HepG2 (cell line): ENCODE data around the gene CLASP1. TPM values are rescaled to one million over a fixed set of nuclear protein-coding genes. Genes with fewer than 3 reads are reported as not detected.

Source experiments
- ATAC-seq: fragments of 200-7000 bp; cut with Tn5 transposase; 3 replicates; pipeline ENCODE4 v1.9.1; 2020; ENCODE audit warnings: mild to moderate bottlenecking, moderate library complexity
- BruUV-seq: library from RNA; stranded (reverse); fragments of 400-500 nt; replicated peaks from 2 replicates; lab custom pipeline; 2021; lab: Mats Ljungman, UMichigan
- CTCF ChIA-PET: fragments of 300-600 bp; formaldehyde crosslinking; extraction: SDS; loops from one replicate; lab custom pipeline; 2021; ENCODE audit warnings: low total read pairs, inconsistent platforms, low intra/inter-chr PET ratio; lab: Yijun Ruan, JAX
- POLR2A ChIA-PET: fragments of 350-600 bp; sonication (Branson Sonifier 250); formaldehyde crosslinking; loops from one replicate; lab custom pipeline; 2020; ENCODE audit warnings: antibody characterized with exemption, inconsistent platforms; lab: Yijun Ruan, JAX
- DNase-seq: peaks from one replicate; pipeline ENCODE4 v3.0.0-alpha.2; 2015; ENCODE audit warnings: low spot score
- FAIRE-seq: peaks from 3 replicates; lab custom pipeline; 2011; peaks lifted over from hg19 to GRCh38; lab: Jason Lieb, UNC
- H2AFZ ChIP-seq: one replicate; pipeline ENCODE4 v1.6.1; 2011; ENCODE audit warnings: low read length, inconsistent platforms
- H3K27ac ChIP-seq: fragments of 300-600 bp; 3 replicates; pipeline ENCODE4 v1.8.0; 2011; ENCODE audit warnings: mixed run types, mild to moderate bottlenecking, mixed read lengths, low read length, inconsistent platforms; ENCODE audit not compliant: insufficient read depth; ENCODE audit errors: extremely low read length
- H3K27me3 ChIP-seq, 2 experiments: fragments of 200-600 bp in 1 of 2; 2 replicates in 1 of 2; 3 replicates in 1 of 2; pipeline versions ENCODE4 v1.6.0 to v1.8.0; 2011; ENCODE audit warnings: low read length in 2 of 2, mild to moderate bottlenecking in 2 of 2, moderate library complexity in 2 of 2, inconsistent platforms in 1 of 2; ENCODE audit not compliant: insufficient read depth in 2 of 2, control insufficient read depth in 1 of 2
- H3K36me3 ChIP-seq, 2 experiments: fragments of 200-600 bp in 1 of 2; replicated peaks in 1 of 2; 2 replicates in 1 of 2; 3 replicates in 1 of 2; pipeline versions ENCODE4 v1.5.1 to v1.8.0; 2011; ENCODE audit warnings: low read length in 2 of 2, inconsistent platforms in 1 of 2; ENCODE audit not compliant: insufficient read depth in 2 of 2, control insufficient read depth in 1 of 2
- H3K4me1 ChIP-seq: 2 replicates; pipeline ENCODE4 v1.5.1; 2012; ENCODE audit warnings: low read length, inconsistent platforms; ENCODE audit not compliant: insufficient read depth
- H3K4me2 ChIP-seq: 2 replicates; pipeline ENCODE4 v1.6.0; 2011; ENCODE audit warnings: low read depth, low read length, inconsistent platforms
- H3K4me3 ChIP-seq, 3 experiments: fragments of 200-600 bp in 1 of 3; sonication (generic), shearing (Covaris generic) in 1 of 3; replicated peaks in 1 of 3; 2 replicates each; pipeline ENCODE4 v1.5.1; 2011 to 2016; ENCODE audit warnings: low read length in 3 of 3, inconsistent platforms in 2 of 3, low read depth in 2 of 3, mild to moderate bottlenecking in 2 of 3, control low read depth in 1 of 3, mixed read lengths in 1 of 3; ENCODE audit not compliant: insufficient read depth in 1 of 3
- H3K79me2 ChIP-seq: one replicate; pipeline ENCODE4 v1.6.1; 2011; ENCODE audit warnings: low read length, inconsistent platforms; ENCODE audit not compliant: insufficient read depth
- H3K9ac ChIP-seq: 2 replicates; pipeline ENCODE4 v1.6.0; 2011; ENCODE audit warnings: mild to moderate bottlenecking, low read depth, low read length, inconsistent platforms; ENCODE audit not compliant: insufficient read depth
- H3K9me3 ChIP-seq: 2 replicates; pipeline ENCODE4 v1.5.1; 2012; ENCODE audit warnings: mild to moderate bottlenecking, low read length
- H4K20me1 ChIP-seq: 2 replicates; pipeline ENCODE4 v1.6.0; 2011; ENCODE audit warnings: inconsistent platforms, mild to moderate bottlenecking, low read length, moderate library complexity; ENCODE audit not compliant: insufficient read depth
- KDM5A ChIP-seq: fragments of 200-600 bp; sonication (generic); IDR thresholded peaks from 2 replicates; pipeline ENCODE4 v1.7.0; 2018; ENCODE audit warnings: antibody characterized with exemption, mild to moderate bottlenecking, low read length, borderline replicate concordance
- MAFG ChIP-seq: sonication (generic); formaldehyde crosslinking; IDR thresholded peaks from 2 replicates; pipeline ENCODE4 v1.5.1; 2020; ENCODE audit warnings: mild to moderate bottlenecking, missing genetic modification reagents
- PHF5A ChIP-seq: IDR thresholded peaks from one replicate; pipeline ENCODE4 v1.6.1; 2018; ENCODE audit warnings: low read depth, missing genetic modification reagents; ENCODE audit not compliant: unreplicated experiment
- SIX1 ChIP-seq: sonication (generic); formaldehyde crosslinking; IDR thresholded peaks from 2 replicates; pipeline ENCODE4 v1.4.0; 2020; ENCODE audit warnings: missing genetic modification reagents, borderline replicate concordance
- TBX3 ChIP-seq: fragments of 450-650 bp; IDR thresholded peaks from 2 replicates; pipeline ENCODE4 v1.6.1; 2017; ENCODE audit warnings: antibody characterized with exemption, mild to moderate bottlenecking, inconsistent platforms, borderline replicate concordance
- TCF7L2 ChIP-seq: IDR thresholded peaks from 2 replicates; pipeline ENCODE4 v1.6.1; 2011; ENCODE audit warnings: mild to moderate bottlenecking, low read depth, low read length, moderate library complexity
- ZC3H4 ChIP-seq: sonication (generic); formaldehyde crosslinking; IDR thresholded peaks from 2 replicates; pipeline ENCODE4 v1.4.0; 2020; ENCODE audit warnings: missing genetic modification reagents, borderline replicate concordance
- ZNF557 ChIP-seq: sonication (generic); formaldehyde crosslinking; IDR thresholded peaks from 2 replicates; pipeline ENCODE4 v1.4.0; 2020; ENCODE audit warnings: missing genetic modification reagents
- ZNF562 ChIP-seq: sonication (generic); formaldehyde crosslinking; IDR thresholded peaks from 2 replicates; pipeline ENCODE4 v1.8.0; 2022; ENCODE audit warnings: missing genetic modification reagents, borderline replicate concordance
- ZNF589 ChIP-seq: sonication (generic); formaldehyde crosslinking; conservative IDR thresholded peaks from 2 replicates; pipeline ENCODE4 v1.8.0; 2022; ENCODE audit warnings: mild to moderate bottlenecking, moderate library complexity, missing genetic modification reagents
- WGBS: methylation state at CpG from one replicate; pipeline ENCODE4 v1.1.6; 2017; ENCODE audit warnings: low lambda C conversion rate; 5-methylcytosine and 5-hydroxymethylcytosine counted together
- in situ Hi-C: cut with HindIII; loops from 2 replicates; pipeline ENCODE4 v1.10.0; 2017; ENCODE audit warnings: low pct_unique_long_range_greater_than_20kb; ENCODE audit not compliant: extremely low pct_ligation_motif_present
- intact Hi-C: fragments of 100-400 bp; cut with micrococcal nuclease; formaldehyde crosslinking; loops from one replicate; pipeline ENCODE4 v1.10.0; 2022; ENCODE audit not compliant: unreplicated experiment
- polyA plus RNA-seq, 8 experiments: library from polyadenylated mRNA; depleted of rRNA in 3 of 8; stranded (reverse) in 7 of 8; unstranded in 1 of 8; fragments of >200 nt; fragmentation: Illumina TruSeq in 4 of 8; extraction: Trizol in 4 of 8; gene quantifications; 2 replicates each; pipeline versions ENCODE4 v1.2.1 to v1.2.3, GENCODE V29; 2011 to 2016; ENCODE audit warnings: low read depth in 4 of 8, missing spikeins in 1 of 8, mixed read lengths in 1 of 8; ENCODE audit not compliant: insufficient read depth in 1 of 8
- total RNA-seq, 5 experiments: library from RNA; depleted of rRNA; stranded (reverse); fragments of >200 nt; fragmentation: Illumina TruSeq; extraction: Trizol; gene quantifications; 2 replicates each; pipeline ENCODE4 v1.2.3, GENCODE V29; 2016; ENCODE audit warnings: low read depth in 1 of 5
- TF ChIP-seq, protein P1 (sequence below): sonication (generic); formaldehyde crosslinking; IDR thresholded peaks from 2 replicates; pipeline ENCODE4 v1.5.1; 2020; ENCODE audit warnings: mild to moderate bottlenecking, missing genetic modification reagents
- TF ChIP-seq, protein P2 (sequence below), 2 experiments: fragments of 450-650 bp in 1 of 2; sonication (generic) in 1 of 2; formaldehyde crosslinking; IDR thresholded peaks; 2 replicates each; pipeline versions ENCODE4 v1.5.0 to v1.8.0; 2020 to 2022; ENCODE audit warnings: mild to moderate bottlenecking in 1 of 2, missing genetic modification reagents in 1 of 2
- TF ChIP-seq, protein P3 (sequence below), 2 experiments: sonication (generic) in 1 of 2; formaldehyde crosslinking in 1 of 2; IDR thresholded peaks; 2 replicates each; pipeline versions ENCODE4 v1.4.0 to v1.6.1; 2018 to 2020; ENCODE audit warnings: missing genetic modification reagents in 2 of 2, borderline replicate concordance in 1 of 2, low read depth in 1 of 2, mild to moderate bottlenecking in 1 of 2, missing biosample characterization in 1 of 2
- TF ChIP-seq, protein P4 (sequence below): sonication (generic); formaldehyde crosslinking; IDR thresholded peaks from 2 replicates; pipeline ENCODE4 v1.5.0; 2020; ENCODE audit warnings: missing genetic modification reagents, mild to moderate bottlenecking, borderline replicate concordance

CLASP1 gene
- total and polyA plus RNA-seq, 2 of the 13 experiments (the other 11 are each of a cell fraction or from before 2014, with no cell fraction given) = 11.7 to 47.9 TPM

DNA sequence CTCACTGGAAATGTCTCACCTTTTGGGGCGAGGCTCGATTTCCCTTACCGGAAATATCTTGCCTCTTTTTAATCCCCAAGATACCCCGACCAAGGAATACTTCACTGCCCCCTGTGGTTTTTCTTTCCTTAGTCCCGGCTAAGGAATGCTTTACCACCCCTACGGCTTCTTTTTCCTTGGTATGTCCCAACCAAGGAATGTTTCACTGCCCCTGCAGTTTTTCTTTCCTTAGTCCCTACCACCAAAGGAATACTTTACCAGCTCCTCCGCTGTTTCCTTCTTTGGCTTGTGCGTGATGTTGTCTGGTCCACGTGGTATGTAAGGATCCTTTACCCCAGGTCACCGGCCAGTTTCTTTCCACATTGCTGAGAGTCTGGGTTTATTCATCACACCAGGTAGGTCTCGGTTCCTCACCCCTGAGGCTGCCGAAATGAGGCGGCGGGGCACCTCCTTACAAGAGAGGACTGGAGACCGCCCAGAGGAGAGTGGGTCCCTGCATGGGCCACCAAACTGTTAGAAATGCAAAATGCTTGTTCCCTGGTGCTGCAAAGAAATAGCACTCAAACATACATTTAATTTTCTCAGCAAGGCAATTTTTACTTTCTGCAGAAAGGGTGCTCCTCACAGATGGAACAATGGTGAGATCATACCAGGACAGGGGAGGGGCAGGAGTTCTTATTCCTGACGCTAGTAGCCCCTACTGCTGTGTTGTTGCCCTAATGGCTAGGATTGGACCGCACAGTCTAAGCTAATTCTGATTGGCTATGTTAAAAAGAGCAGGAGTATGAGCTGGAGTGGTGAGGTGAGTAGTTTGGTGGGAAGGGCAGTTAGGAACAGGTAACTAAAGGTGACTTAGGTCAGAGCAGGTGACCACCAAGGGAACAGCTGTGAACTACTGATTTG, 33.4 kb upstream of the CLASP1 start:
- peaks cover 25% of the 10 kb centered on the region for H3K9me3 ChIP-seq
- POLR2A ChIA-PET = interaction anchor here (0.9 to 1.2 kb wide), 2 partner anchors 17 to 152 kb away, joined by 3 read pairs; partner anchors contain the start of gene RNU4ATAC
- H4K20me1 ChIP-seq = no peaks in the 10 kb centered on the region
- no peaks in the 10 kb centered on the region for H3K79me2 ChIP-seq
- in situ Hi-C loops = no loop called here
- no peak overlapping the region for H2AFZ ChIP-seq
- FAIRE-seq (no peak), ATAC-seq (no peak), DNase-seq (no peak)
- no peak overlapping the region for H3K27ac ChIP-seq
- no TSS peak for BruUV-seq
- intact Hi-C loops = no loop called here
- peaks cover 19% of the 10 kb centered on the region for H3K4me1 ChIP-seq
- WGBS = 61% methylated on average over 17 of the region's 17 CpGs
- H3K9ac ChIP-seq = no peak overlapping the region
- H3K27me3 ChIP-seq = no peaks in the 10 kb centered on the region
- H3K4me3 ChIP-seq = no peak overlapping the region
- no peak overlapping the region for H3K4me2 ChIP-seq
- CTCF ChIA-PET = no interaction called here
- no peaks in the 10 kb centered on the region for H3K36me3 ChIP-seq
- TF ChIP-seq, protein P1, sequence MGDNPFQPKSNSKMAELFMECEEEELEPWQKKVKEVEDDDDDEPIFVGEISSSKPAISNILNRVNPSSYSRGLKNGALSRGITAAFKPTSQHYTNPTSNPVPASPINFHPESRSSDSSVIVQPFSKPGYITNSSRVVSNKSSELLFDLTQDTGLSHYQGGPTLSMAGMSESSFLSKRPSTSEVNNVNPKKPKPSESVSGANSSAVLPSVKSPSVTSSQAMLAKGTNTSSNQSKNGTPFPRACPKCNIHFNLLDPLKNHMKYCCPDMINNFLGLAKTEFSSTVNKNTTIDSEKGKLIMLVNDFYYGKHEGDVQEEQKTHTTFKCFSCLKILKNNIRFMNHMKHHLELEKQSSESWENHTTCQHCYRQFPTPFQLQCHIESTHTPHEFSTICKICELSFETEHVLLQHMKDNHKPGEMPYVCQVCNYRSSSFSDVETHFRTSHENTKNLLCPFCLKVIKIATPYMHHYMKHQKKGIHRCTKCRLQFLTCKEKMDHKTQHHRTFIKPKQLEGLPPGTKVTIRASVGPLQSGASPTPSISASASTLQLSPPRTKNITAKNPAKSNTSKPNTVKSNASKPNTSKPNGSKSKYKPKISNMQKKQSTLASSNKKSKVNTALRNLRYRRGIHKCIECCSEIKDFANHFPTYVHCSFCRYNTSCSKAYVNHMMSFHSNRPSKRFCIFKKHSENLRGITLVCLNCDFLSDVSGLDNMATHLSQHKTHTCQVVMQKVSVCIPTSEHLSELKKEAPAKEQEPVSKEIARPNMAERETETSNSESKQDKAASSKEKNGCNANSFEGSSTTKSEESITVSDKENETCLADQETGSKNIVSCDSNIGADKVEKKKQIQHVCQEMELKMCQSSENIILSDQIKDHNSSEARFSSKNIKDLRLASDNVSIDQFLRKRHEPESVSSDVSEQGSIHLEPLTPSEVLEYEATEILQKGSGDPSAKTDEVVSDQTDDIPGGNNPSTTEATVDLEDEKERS (CRISPR knock-in tag) = peak; percentile 93
- TF ChIP-seq KDM5A (no peak), PHF5A (CRISPR knock-in tag) (no peak), TCF7L2 (no peak), ZNF589 (CRISPR knock-in tag) (no peak), ZNF557 (CRISPR knock-in tag) (no peak), ZNF562 (peak; percentile 100), SIX1 (no peak), ZC3H4 (no peak), MAFG (no peak), TBX3 (no peak)
- TF ChIP-seq, protein P2, sequence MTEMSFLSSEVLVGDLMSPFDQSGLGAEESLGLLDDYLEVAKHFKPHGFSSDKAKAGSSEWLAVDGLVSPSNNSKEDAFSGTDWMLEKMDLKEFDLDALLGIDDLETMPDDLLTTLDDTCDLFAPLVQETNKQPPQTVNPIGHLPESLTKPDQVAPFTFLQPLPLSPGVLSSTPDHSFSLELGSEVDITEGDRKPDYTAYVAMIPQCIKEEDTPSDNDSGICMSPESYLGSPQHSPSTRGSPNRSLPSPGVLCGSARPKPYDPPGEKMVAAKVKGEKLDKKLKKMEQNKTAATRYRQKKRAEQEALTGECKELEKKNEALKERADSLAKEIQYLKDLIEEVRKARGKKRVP (CRISPR knock-in tag; IDR thresholded peaks at IDR 0.05) = no peak
- TF ChIP-seq, protein P3, sequence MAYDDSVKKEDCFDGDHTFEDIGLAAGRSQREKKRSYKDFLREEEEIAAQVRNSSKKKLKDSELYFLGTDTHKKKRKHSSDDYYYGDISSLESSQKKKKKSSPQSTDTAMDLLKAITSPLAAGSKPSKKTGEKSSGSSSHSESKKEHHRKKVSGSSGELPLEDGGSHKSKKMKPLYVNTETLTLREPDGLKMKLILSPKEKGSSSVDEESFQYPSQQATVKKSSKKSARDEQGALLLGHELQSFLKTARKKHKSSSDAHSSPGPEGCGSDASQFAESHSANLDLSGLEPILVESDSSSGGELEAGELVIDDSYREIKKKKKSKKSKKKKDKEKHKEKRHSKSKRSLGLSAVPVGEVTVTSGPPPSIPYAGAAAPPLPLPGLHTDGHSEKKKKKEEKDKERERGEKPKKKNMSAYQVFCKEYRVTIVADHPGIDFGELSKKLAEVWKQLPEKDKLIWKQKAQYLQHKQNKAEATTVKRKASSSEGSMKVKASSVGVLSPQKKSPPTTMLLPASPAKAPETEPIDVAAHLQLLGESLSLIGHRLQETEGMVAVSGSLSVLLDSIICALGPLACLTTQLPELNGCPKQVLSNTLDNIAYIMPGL (CRISPR knock-in tag; IDR thresholded peaks at IDR 0.05; ENCODE audit: borderline replicate concordance in 1 of 2, low read depth in 1 of 2) = no peak
- TF ChIP-seq, protein P4, sequence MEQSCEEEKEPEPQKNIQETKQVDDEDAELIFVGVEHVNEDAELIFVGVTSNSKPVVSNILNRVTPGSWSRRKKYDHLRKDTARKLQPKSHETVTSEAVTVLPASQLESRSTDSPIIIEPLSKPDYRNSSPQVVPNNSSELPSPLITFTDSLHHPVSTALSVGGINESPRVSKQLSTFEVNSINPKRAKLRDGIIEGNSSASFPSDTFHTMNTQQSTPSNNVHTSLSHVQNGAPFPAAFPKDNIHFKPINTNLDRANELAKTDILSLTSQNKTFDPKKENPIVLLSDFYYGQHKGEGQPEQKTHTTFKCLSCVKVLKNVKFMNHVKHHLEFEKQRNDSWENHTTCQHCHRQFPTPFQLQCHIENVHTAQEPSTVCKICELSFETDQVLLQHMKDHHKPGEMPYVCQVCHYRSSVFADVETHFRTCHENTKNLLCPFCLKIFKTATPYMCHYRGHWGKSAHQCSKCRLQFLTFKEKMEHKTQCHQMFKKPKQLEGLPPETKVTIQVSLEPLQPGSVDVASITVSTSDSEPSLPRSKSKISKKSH (CRISPR knock-in tag) = peak; percentile 51; the same call in 1 of the 2 replicates
